Measurements from ENCODE around the gene ADORA1.

The ADORA1 gene

GRCh38 chr1:203161175-203161574 is 33.6 kb downstream of the ADORA1 start:
- DNase-seq = no peak

- no peak for DNase-seq
Observed at GRCh38 chr1:203161703-203162102, 34.2 kb downstream of the ADORA1 start.

DNA sequence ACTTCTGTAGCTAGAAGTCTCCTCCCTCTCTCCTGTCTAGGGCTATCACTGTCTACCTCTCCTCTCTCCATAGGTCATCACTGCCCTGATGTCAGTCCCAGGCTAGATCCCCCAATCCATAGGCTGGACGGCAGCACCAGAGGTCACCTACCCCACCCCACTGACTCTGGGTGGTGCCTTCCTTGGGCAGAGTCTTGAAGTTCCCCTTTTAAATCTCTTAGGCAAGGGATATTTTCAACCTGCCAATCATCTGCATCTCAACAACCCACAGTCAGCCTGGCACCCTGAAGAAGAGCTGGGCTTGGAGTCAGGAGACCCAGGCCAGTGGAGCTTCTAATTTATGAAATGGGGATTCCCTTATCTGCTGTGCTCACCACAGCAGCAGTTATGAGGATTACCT is 34.9 kb downstream of the ADORA1 start:
- DNase-seq = no peak

DNA sequence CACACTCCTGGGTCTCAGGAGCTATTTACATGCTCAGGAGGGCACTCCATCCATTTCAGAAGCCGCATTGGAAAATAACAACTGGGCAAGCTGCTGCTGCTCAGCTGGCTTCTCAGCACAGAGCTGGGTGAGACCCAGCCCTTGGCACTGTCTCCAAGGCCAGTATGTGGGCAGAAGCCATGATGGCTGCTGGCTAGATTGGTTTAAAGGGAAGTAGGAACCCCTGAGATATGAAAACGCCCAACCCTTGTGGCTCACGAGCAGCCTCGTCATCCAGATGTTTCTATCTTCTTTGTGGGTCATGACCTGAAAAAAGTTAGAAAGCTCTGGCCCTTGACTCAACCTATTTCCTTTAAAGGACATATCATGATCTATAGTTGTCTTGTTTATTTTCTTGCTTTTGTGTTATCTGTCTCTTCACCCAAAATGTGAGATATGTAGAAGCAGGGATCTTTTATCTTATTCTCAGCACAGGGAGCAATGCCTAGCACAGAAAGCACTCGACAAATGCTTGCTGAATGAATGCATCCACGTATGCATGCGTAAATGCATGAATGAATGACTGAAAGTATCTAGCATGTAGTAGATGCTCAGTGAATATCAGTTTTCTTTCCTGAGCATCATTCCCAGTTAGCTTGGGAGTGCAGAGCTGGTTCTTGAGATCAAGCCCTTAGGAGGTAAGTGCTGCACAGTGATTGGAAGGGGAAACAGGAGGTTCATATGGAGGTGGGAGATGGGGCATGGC is 36.5 kb downstream of the ADORA1 start:
- no peak for DNase-seq

GRCh38 chr1:203165101-203165799 is 37.7 kb downstream of the ADORA1 start:
- no peak for DNase-seq

DNA sequence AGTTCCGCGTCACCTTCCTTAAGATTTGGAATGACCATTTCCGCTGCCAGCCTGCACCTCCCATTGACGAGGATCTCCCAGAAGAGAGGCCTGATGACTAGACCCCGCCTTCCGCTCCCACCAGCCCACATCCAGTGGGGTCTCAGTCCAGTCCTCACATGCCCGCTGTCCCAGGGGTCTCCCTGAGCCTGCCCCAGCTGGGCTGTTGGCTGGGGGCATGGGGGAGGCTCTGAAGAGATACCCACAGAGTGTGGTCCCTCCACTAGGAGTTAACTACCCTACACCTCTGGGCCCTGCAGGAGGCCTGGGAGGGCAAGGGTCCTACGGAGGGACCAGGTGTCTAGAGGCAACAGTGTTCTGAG is 38.3 kb downstream of the ADORA1 start:
- no peak for DNase-seq

GRCh38 chr1:203166192-203166940 is 38.8 kb downstream of the ADORA1 start:
- peak in 1 of 2 experiments; percentile 30 for DNase-seq

- DNase-seq = no peak
Observed at GRCh38 chr1:203167026-203167912, 39.7 kb downstream of the ADORA1 start.

DNA sequence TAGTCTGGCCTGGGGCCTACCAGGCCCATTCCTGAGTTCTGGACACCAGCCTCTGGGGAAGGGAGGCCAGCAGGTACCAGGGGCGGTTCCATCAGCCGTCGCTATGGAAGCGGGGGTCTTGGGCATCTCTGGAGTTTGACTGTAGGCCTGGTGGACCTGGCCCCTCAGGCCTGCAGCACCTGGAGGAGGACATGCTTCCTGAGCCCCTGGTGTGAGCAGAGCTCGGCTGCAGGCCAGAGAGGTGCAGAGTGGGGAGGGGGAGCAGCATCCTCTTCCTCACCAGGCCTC is 40.3 kb downstream of the ADORA1 start:
- DNase-seq = no peak

DNA sequence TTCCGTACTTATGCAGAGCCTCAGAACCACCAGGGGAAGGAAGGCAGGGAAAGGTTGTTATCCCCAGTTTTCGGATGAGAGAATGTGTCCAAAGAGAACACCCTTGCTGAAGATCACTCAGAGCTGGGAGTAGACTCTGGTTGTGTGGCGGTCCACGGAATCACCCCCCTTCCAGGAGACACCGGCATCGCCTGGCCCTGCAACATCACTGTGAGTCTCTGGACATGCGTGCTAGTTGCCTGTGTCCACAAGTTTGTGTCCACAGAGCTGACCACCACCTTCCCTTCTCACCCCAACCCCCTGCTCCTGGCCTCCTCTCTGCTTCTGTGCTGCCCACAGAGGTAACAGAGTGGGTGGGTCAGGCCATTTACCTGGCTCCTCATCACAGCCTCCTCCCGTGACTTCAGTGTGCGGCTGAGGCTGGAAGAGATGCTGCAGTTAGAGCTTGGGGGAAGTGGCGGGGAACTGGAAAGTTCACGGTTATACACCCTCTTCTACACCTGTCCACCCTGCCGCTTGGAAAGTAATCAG is 40.8 kb downstream of the ADORA1 start:
- DNase-seq = no peak

DNA sequence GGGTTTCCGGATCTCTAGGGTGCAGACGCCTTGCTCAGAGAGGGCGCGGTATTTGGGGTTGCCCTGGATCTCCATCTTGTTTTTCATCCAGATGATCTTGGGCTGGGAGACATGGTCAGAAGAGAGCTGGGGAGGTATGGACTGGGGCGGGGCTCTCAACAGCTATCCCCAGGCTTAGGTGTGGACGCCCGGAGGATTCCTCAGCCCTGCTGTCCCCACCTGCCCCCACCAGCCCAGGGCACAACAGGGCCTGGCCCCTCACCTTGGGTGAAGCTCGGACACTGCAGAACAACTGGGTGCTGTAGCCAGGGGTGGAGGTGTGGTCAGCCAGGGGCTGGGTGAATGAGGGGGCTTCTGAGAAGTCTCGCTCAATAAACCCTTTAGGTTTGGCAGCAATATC is 41.5 kb downstream of the ADORA1 start:
- no peak for DNase-seq

GRCh38 chr1:203169770-203170520 is 42.4 kb downstream of the ADORA1 start:
- DNase-seq = no peak

- DNase-seq = no peak
Observed at GRCh38 chr1:203170625-203171330, 43.3 kb downstream of the ADORA1 start.

DNA sequence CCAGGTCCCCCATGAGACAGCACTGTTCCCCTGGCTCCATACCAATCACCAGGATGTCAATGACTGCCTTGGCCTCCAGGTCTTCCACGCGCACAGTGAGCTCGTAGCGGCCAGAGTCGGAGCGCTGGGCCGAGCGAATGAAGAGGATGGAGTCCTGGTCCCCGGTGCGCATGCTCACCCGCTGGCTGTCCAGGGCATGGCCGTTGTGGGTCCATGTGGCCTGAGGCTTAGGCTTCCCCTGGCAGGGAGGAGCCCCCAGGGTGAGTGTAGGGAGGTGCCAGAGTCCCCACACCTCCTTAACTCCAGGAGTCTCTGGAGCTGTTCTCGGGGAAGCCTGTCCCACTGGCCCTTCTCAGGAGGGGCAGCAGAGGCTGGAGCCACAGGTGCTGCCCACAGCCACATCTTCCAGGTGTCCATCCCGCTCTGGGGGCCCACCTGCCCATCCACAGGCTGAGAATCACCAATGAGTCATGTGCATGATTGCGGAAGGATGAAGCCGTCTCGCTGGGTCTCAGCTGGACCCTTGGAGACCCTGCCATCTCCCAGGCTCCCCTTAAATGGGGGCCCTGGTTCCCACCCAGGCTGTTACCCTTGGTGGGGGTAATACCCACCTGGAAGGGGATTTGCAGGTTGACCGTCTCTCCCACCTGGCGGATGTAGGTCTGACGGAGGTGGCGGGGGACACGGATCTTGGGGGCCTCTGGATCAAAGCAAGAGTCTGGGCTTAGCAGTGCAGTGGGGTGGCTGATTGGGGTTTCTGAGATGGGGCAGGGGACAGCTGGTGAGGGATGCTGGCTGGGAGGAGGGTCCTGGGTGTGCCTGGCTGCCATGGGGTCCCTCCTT is 44.0 kb downstream of the ADORA1 start:
- no peak for DNase-seq

- peak; percentile 51 to 74 for DNase-seq
Observed at GRCh38 chr1:203172184-203173010, 44.9 kb downstream of the ADORA1 start.

- no peak for DNase-seq
Observed at GRCh38 chr1:203173011-203173555, 45.6 kb downstream of the ADORA1 start.

- DNase-seq = peak; percentile 86 to 97
Observed at GRCh38 chr1:203173566-203173965, 46.0 kb downstream of the ADORA1 start.

DNA sequence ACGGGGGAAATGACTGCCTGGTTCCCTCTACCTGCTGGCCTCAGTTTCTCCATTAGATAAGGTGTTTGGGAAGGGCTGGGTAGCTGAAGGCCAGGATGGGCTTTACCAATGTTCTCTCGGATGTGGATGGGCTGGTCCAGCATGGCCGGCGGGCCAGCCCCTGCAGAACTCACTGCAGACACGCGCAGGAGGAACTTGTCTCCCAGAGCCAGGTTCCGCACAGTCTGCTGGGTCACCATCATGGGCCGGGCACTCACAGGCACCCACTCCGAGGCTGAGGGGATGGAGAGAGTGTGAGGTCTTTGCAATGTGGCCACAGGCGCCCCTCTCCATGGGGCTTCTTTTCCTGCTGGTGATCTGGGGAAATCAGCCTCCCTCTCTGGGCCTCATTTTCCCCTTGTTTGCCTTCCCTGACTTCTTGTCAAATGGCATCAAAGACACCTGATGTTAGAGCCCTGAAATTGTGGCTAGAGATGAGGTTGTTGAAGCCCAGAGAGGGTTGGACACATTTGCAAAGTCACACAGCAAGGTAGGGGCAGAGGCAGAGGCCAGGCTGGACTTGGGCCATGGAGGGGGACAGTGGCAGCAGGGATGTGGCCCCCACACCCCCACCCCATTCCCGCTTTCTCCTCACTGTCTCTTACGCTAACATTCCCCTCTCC is 46.9 kb downstream of the ADORA1 start:
- DNase-seq = no peak

Data from NCI-H524 (cell line).